ENCODE data around the gene WDR35. TPM values are rescaled to one million over a fixed set of nuclear protein-coding genes. Genes with fewer than 3 reads are reported as not detected.

WDR35 gene
- total RNA-seq, 4 donors from 2014 or later, result 2.9 to 10.9 (median 6.9) TPM

GRCh38 chr2:20025065-20025786, 35.3 kb upstream of the WDR35 start:
- Histone ChIP-seq H3K36me3 (peaks cover 26% of the 10 kb centered on the region), H3K27ac (no peak overlapping the region), H3K4me3 (no peak overlapping the region), H3K4me1 (no peaks in the 10 kb centered on the region), H3K9me3 (no peaks in the 10 kb centered on the region), H3K27me3 (no peaks in the 10 kb centered on the region)
- DNase-seq (ENCODE audit: low spot score in 2 of 2), result no peak
- 83% methylated on average over 3 of the region's 3 CpGs for WGBS
- TF ChIP-seq EP300 (IDR thresholded peaks at IDR 0.05) (no peak), POLR2A (IDR thresholded peaks at IDR 0.05) (no peak), POLR2AphosphoS5 (IDR thresholded peaks at IDR 0.05) (no peak)
- TF ChIP-seq, protein P1, sequence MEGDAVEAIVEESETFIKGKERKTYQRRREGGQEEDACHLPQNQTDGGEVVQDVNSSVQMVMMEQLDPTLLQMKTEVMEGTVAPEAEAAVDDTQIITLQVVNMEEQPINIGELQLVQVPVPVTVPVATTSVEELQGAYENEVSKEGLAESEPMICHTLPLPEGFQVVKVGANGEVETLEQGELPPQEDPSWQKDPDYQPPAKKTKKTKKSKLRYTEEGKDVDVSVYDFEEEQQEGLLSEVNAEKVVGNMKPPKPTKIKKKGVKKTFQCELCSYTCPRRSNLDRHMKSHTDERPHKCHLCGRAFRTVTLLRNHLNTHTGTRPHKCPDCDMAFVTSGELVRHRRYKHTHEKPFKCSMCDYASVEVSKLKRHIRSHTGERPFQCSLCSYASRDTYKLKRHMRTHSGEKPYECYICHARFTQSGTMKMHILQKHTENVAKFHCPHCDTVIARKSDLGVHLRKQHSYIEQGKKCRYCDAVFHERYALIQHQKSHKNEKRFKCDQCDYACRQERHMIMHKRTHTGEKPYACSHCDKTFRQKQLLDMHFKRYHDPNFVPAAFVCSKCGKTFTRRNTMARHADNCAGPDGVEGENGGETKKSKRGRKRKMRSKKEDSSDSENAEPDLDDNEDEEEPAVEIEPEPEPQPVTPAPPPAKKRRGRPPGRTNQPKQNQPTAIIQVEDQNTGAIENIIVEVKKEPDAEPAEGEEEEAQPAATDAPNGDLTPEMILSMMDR (IDR thresholded peaks at IDR 0.05), result no peak

DNA sequence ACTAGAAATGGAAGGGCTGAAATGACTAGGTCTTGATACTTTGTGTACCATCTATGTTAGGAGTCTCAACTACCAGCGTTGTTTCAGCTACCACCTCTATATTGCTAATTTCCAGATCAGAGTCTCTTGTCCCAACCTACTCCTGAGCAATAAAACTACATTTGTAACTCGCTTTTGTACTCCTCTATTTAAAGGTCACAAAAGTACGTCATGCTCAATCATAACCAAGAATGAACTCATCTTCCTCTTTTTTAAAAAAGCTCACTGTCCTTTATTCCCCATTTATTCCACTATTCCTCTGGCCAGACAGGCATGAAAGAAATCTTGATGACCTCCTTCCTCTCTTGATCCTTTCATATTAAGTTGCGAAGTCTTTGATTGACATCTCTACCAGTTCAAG, 33.8 kb upstream of the WDR35 start:
- H3K36me3 ChIP-seq, result peaks cover 11% of the 10 kb centered on the region
- H3K27me3 ChIP-seq, result no peaks in the 10 kb centered on the region
- no peak for DNase-seq (ENCODE audit: low spot score in 2 of 2)
- no peaks in the 10 kb centered on the region for H3K9me3 ChIP-seq
- H3K4me3 ChIP-seq, result no peak overlapping the region
- TF ChIP-seq, protein P1 (IDR thresholded peaks at IDR 0.05), result no peak
- TF ChIP-seq POLR2AphosphoS5 (IDR thresholded peaks at IDR 0.05) (no peak), EP300 (IDR thresholded peaks at IDR 0.05) (no peak), POLR2A (IDR thresholded peaks at IDR 0.05) (no peak)
- WGBS, result 87% methylated on average over 4 of the region's 4 CpGs
- H3K27ac ChIP-seq, result no peak overlapping the region
- H3K4me1 ChIP-seq, result no peaks in the 10 kb centered on the region

DNA sequence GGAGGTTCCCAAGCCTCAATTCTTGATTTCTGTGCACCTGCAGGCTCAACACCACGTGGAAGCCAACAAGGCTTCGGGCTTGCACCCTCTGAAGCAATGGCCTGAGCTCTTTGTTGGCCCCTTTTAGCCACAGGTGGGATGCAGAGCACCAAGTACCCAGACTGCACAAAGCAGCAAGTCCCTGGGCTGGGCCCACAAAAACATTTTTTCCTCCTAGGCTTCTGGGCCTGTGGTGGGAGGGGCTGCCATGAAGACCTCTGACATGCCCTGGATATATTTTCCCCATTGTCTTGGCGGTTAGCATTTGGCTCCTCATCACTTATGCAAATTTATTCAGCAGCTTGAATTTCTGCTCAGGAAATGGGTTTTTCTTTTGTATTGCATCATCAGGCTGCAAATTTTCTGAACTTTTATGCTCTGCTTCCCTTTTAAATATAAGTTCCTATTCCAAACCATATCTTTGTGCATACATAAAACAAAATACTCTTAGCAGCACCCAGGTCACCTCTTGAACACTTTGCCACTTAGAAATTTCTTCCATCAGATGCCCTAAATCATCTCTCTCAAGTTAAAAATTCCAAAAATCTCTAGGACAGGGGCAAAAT, 31.6 kb upstream of the WDR35 start:
- H3K9me3 ChIP-seq, result no peaks in the 10 kb centered on the region
- H3K36me3 ChIP-seq, result no peaks in the 10 kb centered on the region
- WGBS, result 96% methylated on average over 3 of the region's 3 CpGs
- no peak for DNase-seq (ENCODE audit: low spot score in 2 of 2)
- no peaks in the 10 kb centered on the region for H3K4me1 ChIP-seq
- no peaks in the 10 kb centered on the region for H3K27me3 ChIP-seq
- no peak overlapping the region for H3K4me3 ChIP-seq
- no peak overlapping the region for H3K27ac ChIP-seq
- TF ChIP-seq POLR2AphosphoS5 (IDR thresholded peaks at IDR 0.05) (no peak), POLR2A (IDR thresholded peaks at IDR 0.05) (no peak), EP300 (IDR thresholded peaks at IDR 0.05) (no peak)
- TF ChIP-seq, protein P1 (IDR thresholded peaks at IDR 0.05), result no peak

GRCh38 chr2:20019747-20020146, 29.8 kb upstream of the WDR35 start:
- WGBS, result 96% methylated on average over 4 of the region's 4 CpGs
- Histone ChIP-seq H3K36me3 (no peaks in the 10 kb centered on the region), H3K4me1 (no peaks in the 10 kb centered on the region), H3K4me3 (no peak overlapping the region), H3K27me3 (no peaks in the 10 kb centered on the region), H3K9me3 (no peaks in the 10 kb centered on the region), H3K27ac (no peak overlapping the region)
- DNase-seq (ENCODE audit: low spot score in 2 of 2), result no peak
- TF ChIP-seq, protein P1 (IDR thresholded peaks at IDR 0.05), result no peak
- TF ChIP-seq POLR2AphosphoS5 (IDR thresholded peaks at IDR 0.05) (no peak), POLR2A (IDR thresholded peaks at IDR 0.05) (no peak)

DNA sequence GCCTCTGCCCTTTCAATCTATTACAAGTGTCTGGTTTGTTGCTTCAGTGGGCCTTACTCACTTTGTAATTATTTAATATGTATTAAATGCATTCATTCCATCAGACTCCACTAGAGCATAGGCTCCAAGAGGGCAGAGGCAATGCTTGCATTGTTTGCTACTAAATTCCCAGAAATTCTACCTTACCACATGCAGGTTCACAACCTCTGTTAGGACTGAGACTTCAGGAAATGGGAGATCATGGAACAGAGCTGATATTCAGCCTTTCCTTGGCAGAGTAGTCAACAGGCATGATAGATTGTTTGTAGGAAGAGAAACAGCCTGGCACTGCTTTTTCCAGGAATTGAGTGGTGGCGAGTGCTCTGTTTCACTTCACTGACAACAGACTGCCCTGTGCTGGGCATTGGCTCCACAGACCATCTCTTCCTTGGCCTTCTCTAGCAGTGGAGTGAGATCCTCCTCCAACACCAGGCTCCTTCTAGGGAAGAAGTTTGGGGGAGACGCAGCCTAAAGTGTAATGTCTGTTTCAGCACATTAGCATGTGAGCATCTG, 28.8 kb upstream of the WDR35 start:
- Histone ChIP-seq H3K4me1 (no peaks in the 10 kb centered on the region), H3K27me3 (no peaks in the 10 kb centered on the region), H3K27ac (no peak overlapping the region), H3K36me3 (no peaks in the 10 kb centered on the region), H3K9me3 (no peaks in the 10 kb centered on the region), H3K4me3 (no peak overlapping the region)
- WGBS, result 98% methylated on average over 2 of the region's 2 CpGs
- DNase-seq (ENCODE audit: low spot score in 2 of 2), result no peak
- no peak for TF ChIP-seq EP300 (IDR thresholded peaks at IDR 0.05)
- no peak for TF ChIP-seq POLR2AphosphoS5 (IDR thresholded peaks at IDR 0.05)
- no peak for TF ChIP-seq POLR2A (IDR thresholded peaks at IDR 0.05)
- TF ChIP-seq, protein P1 (IDR thresholded peaks at IDR 0.05), result no peak

Data from suprapubic skin (tissue), 4 donors.